Osteoblast (primary cell): ENCODE data around the gene B3GNT3. TPM values are rescaled to one million over a fixed set of nuclear protein-coding genes. Genes with fewer than 3 reads are reported as not detected.
A peak's percentile ranks its signal among the peaks of the same experiment; 100 is the strongest.

Source experiments
- DNase-seq: peaks from one replicate; pipeline ENCODE4 v3.0.0; 2011; ENCODE audit warnings: low spot score, mixed read lengths; ENCODE audit not compliant: insufficient read length; ENCODE audit errors: missing footprints
- H2AFZ ChIP-seq: 2 replicates; pipeline ENCODE4 v1.6.0; 2011; ENCODE audit warnings: mild to moderate bottlenecking, low read length
- H3K27ac ChIP-seq: 2 replicates; pipeline ENCODE4 v1.5.1; 2011; ENCODE audit warnings: mild to moderate bottlenecking, low read depth, low read length, moderate library complexity
- H3K27me3 ChIP-seq: 2 replicates; pipeline ENCODE4 v1.6.0; 2012; ENCODE audit warnings: mild to moderate bottlenecking, control low read depth, inconsistent platforms, low read length, moderate library complexity; ENCODE audit not compliant: insufficient read depth
- H3K36me3 ChIP-seq: 2 replicates; pipeline ENCODE4 v1.5.1; 2011; ENCODE audit warnings: mild to moderate bottlenecking, low read length, control low read depth, moderate library complexity; ENCODE audit not compliant: insufficient read depth
- H3K4me1 ChIP-seq: 2 replicates; pipeline ENCODE4 v1.5.1; 2011; ENCODE audit warnings: mild to moderate bottlenecking, low read length, control low read depth, moderate library complexity; ENCODE audit not compliant: insufficient read depth
- H3K4me2 ChIP-seq: 2 replicates; pipeline ENCODE4 v1.6.0; 2011; ENCODE audit warnings: mild to moderate bottlenecking, low read length; ENCODE audit not compliant: insufficient read depth
- H3K4me3 ChIP-seq: fragments of 200-600 bp; sonication (generic); 3 replicates; pipeline ENCODE4 v1.5.1; 2012; ENCODE audit warnings: mild to moderate bottlenecking, low read length, inconsistent platforms; ENCODE audit not compliant: insufficient read depth
- H3K79me2 ChIP-seq: 2 replicates; pipeline ENCODE4 v1.6.0; 2012; ENCODE audit warnings: mild to moderate bottlenecking, low read length, control low read depth, inconsistent platforms; ENCODE audit not compliant: insufficient read depth
- H3K9me3 ChIP-seq: 2 replicates; pipeline ENCODE4 v1.5.1; 2011; ENCODE audit warnings: low read depth, low read length, control low read depth
- H4K20me1 ChIP-seq: 2 replicates; pipeline ENCODE4 v1.6.0; 2012; ENCODE audit warnings: mild to moderate bottlenecking, low read length, control low read depth; ENCODE audit not compliant: insufficient read depth
- total RNA-seq: library from RNA; depleted of rRNA; stranded (reverse); fragments of >200 nt; gene quantifications from 2 replicates; pipeline ENCODE4 v1.2.3, GENCODE V29; 2012
- TF ChIP-seq, protein P1 (sequence below): IDR thresholded peaks from 2 replicates; pipeline ENCODE4 v1.5.1; 2011; ENCODE audit warnings: mild to moderate bottlenecking, low read depth, low read length, moderate library complexity; ENCODE audit errors: extremely low read depth

Gene B3GNT3
- total RNA-seq, 1 donor = not detected

DNA sequence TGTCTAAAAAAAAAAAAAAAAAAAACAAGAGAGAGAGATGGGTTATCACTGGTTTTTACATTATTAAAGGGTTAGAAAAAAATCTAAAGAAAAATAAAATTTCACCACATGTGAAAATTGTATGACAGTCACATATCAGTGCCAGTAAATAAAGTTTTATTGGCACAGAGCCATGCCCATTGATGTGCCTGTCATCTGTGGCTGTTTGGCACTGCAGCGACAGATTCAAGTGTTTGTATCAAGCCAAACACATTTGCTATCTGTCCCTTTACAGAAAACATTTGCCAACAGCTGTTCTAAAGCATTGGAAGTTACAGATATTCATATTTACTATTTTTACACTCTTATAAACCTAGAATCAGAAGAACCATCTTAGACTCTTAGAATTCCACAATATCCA lies 27.4 kb upstream of the B3GNT3 start:
- H3K27me3 ChIP-seq = no peaks in the 10 kb centered on the region
- H2AFZ ChIP-seq = no peak overlapping the region
- no peaks in the 10 kb centered on the region for H4K20me1 ChIP-seq
- H3K4me1 ChIP-seq = peaks cover 6% of the 10 kb centered on the region
- no peak overlapping the region for H3K4me2 ChIP-seq
- no peaks in the 10 kb centered on the region for H3K36me3 ChIP-seq
- no peaks in the 10 kb centered on the region for H3K9me3 ChIP-seq
- no peak for DNase-seq
- TF ChIP-seq, protein P1, sequence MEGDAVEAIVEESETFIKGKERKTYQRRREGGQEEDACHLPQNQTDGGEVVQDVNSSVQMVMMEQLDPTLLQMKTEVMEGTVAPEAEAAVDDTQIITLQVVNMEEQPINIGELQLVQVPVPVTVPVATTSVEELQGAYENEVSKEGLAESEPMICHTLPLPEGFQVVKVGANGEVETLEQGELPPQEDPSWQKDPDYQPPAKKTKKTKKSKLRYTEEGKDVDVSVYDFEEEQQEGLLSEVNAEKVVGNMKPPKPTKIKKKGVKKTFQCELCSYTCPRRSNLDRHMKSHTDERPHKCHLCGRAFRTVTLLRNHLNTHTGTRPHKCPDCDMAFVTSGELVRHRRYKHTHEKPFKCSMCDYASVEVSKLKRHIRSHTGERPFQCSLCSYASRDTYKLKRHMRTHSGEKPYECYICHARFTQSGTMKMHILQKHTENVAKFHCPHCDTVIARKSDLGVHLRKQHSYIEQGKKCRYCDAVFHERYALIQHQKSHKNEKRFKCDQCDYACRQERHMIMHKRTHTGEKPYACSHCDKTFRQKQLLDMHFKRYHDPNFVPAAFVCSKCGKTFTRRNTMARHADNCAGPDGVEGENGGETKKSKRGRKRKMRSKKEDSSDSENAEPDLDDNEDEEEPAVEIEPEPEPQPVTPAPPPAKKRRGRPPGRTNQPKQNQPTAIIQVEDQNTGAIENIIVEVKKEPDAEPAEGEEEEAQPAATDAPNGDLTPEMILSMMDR = no peak
- no peak overlapping the region for H3K27ac ChIP-seq
- H3K4me3 ChIP-seq = no peak overlapping the region
- H3K79me2 ChIP-seq = no peaks in the 10 kb centered on the region

DNA sequence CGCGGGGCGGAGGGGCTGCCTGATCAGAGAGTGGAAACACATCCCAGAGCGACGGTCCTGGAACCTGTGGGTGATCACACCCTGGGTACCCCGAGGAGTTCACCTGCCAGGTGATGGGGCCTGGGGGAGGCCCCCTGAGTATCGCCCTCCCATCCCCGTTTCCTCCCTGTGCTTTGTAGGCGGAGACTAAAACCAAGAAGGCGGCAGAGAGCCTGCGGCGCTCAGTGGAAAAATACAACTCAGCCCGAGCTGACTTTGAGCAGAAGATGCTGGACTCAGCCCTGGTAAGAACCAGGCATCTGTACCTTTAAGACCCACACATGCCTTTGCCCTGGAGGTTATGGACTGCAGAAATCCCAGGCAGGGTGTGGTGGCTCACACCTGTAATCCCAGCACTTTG lies 24.3 kb upstream of the B3GNT3 start:
- H3K4me2 ChIP-seq = no peak overlapping the region
- H3K4me3 ChIP-seq = no peak overlapping the region
- H3K27me3 ChIP-seq = no peaks in the 10 kb centered on the region
- no peak for DNase-seq
- H3K36me3 ChIP-seq = no peaks in the 10 kb centered on the region
- H3K4me1 ChIP-seq = peaks cover 6% of the 10 kb centered on the region
- H3K27ac ChIP-seq = no peak overlapping the region
- no peaks in the 10 kb centered on the region for H4K20me1 ChIP-seq
- H3K9me3 ChIP-seq = no peaks in the 10 kb centered on the region
- TF ChIP-seq, protein P1 = no peak
- no peaks in the 10 kb centered on the region for H3K79me2 ChIP-seq
- no peak overlapping the region for H2AFZ ChIP-seq

DNA sequence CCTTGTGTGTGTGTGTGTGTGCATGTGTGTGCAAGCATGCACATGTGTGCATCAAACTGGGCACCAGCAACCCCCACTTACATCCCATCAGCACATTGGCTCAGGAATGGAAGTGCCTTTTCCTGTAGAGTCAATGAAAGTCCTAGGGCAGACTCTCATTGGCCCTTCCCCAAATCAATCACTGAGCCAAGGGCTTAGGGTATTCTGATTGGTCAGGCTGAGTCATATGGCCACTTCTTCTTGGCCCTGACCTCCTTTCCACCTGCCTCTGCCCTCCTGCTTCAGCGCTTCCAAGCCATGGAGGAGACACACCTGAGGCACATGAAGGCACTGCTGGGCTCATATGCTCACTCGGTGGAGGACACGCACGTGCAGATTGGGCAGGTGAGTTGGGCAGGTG lies 22.8 kb upstream of the B3GNT3 start:
- H2AFZ ChIP-seq = no peak overlapping the region
- H3K4me2 ChIP-seq = no peak overlapping the region
- TF ChIP-seq, protein P1 = no peak
- peaks cover 5% of the 10 kb centered on the region for H3K4me1 ChIP-seq
- no peaks in the 10 kb centered on the region for H3K9me3 ChIP-seq
- no peak overlapping the region for H3K4me3 ChIP-seq
- H3K27ac ChIP-seq = no peak overlapping the region
- H3K79me2 ChIP-seq = no peaks in the 10 kb centered on the region
- peak; percentile 81 for DNase-seq
- H3K27me3 ChIP-seq = no peaks in the 10 kb centered on the region
- H4K20me1 ChIP-seq = no peaks in the 10 kb centered on the region
- no peaks in the 10 kb centered on the region for H3K36me3 ChIP-seq

DNA sequence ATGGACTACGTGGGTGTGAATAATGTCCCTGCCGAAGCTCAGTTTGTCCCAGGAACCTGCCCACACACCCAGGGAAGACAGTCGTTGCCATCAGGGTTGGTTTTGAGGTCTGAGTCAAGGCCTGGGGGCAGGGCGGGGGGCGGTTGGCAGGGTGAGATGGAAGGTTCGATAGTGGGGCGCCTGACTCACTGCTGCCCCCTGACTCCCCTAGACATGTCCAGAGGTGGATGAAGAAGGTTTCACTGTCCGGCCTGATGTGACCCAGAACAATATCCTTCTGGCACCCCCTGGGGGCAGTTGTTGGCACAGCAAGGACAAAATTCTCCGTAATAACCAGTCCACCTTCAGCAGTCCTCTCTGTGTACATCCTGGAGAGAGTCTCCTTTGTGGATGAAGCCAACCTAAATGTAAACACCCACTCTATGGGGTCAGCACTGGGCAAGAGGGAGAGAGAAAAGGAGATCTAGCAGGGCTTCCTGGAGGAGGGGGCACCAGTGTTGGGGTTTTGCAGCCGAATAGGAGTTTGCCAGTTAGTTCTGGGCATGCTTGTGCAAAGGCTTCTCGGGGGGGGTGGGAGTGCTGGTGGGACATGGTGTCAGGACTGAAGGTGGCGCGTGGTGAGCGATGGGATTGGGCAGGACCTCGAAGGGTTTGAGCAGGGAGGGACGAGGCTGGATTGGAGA lies 19.6 kb upstream of the B3GNT3 start:
- Histone ChIP-seq H3K27me3 (no peaks in the 10 kb centered on the region), H4K20me1 (no peaks in the 10 kb centered on the region), H3K9me3 (no peaks in the 10 kb centered on the region), H3K27ac (no peak overlapping the region), H3K36me3 (no peaks in the 10 kb centered on the region), H3K4me1 (peaks cover 5% of the 10 kb centered on the region), H3K4me3 (no peak overlapping the region), H2AFZ (no peak overlapping the region), H3K79me2 (no peaks in the 10 kb centered on the region), H3K4me2 (no peak overlapping the region)
- peak; percentile 90 for DNase-seq
- TF ChIP-seq, protein P1 = peak; percentile 69
